Suprapubic skin (tissue), 4 donors: ENCODE measurements around the gene RHOT2. TPM values are rescaled to one million over a fixed set of nuclear protein-coding genes. Genes with fewer than 3 reads are reported as not detected.
A peak's percentile ranks its signal among the peaks of the same experiment; 100 is the strongest.

ENCODE experiments used
- DNase-seq, 2 donors: peaks; one replicate each; pipeline ENCODE4 v3.0.0-alpha.2; 2019; ENCODE audit warnings: low spot score in 2 of 2
- H3K27ac ChIP-seq: fragments of 200-600 bp; sonication (generic); one replicate; pipeline ENCODE4 v1.5.1; 2019
- H3K27me3 ChIP-seq: fragments of 200-600 bp; sonication (generic); one replicate; pipeline ENCODE4 v1.5.1; 2019
- H3K36me3 ChIP-seq: fragments of 200-600 bp; sonication (generic); one replicate; pipeline ENCODE4 v1.5.1; 2019
- H3K4me1 ChIP-seq: fragments of 200-600 bp; sonication (generic); one replicate; pipeline ENCODE4 v1.5.1; 2019
- H3K4me3 ChIP-seq: fragments of 200-600 bp; sonication (generic); one replicate; pipeline ENCODE4 v1.5.1; 2019; ENCODE audit warnings: mild to moderate bottlenecking
- H3K9me3 ChIP-seq: fragments of 200-600 bp; sonication (generic); one replicate; pipeline ENCODE4 v1.5.1; 2019
- EP300 ChIP-seq: sonication (generic); formaldehyde crosslinking; IDR thresholded peaks from one replicate; pipeline ENCODE4 v1.6.1; 2017; ENCODE audit warnings: antibody characterized with exemption
- POLR2A ChIP-seq, 2 donors: fragments of 450-650 bp; IDR thresholded peaks; one replicate each; pipeline ENCODE4 v1.6.1; 2017; ENCODE audit warnings: antibody characterized with exemption in 2 of 2, mild to moderate bottlenecking in 2 of 2, moderate library complexity in 2 of 2
- POLR2AphosphoS5 ChIP-seq, 3 donors: sonication (generic); formaldehyde crosslinking; IDR thresholded peaks; one replicate each; pipeline ENCODE4 v1.6.1; 2017; ENCODE audit warnings: antibody characterized with exemption in 3 of 3
- WGBS: methylation state at CpG from one replicate; pipeline ENCODE4 v1.1.5; 2018; 5-methylcytosine and 5-hydroxymethylcytosine counted together
- total RNA-seq, 4 donors: library from RNA; depleted of rRNA; stranded (reverse); fragments of >200 nt; gene quantifications; one replicate each; pipeline ENCODE4 v1.1.0, GENCODE V29; 2016
- TF ChIP-seq, protein P1 (sequence below), 2 donors: fragments of 200-600 bp in 1 of 2; fragments of 450-650 bp in 1 of 2; sonication (generic) in 1 of 2; IDR thresholded peaks; one replicate each; pipeline ENCODE4 v1.5.1; 2016 to 2019; ENCODE audit warnings: antibody characterized with exemption in 2 of 2, mild to moderate bottlenecking in 1 of 2, moderate library complexity in 1 of 2

Gene RHOT2
- total RNA-seq, 4 donors from 2014 or later = 66.9 to 156 (median 96.8) TPM

- Histone ChIP-seq H3K4me1 (peaks cover 51% of the 10 kb centered on the region), H3K9me3 (no peaks in the 10 kb centered on the region), H3K36me3 (peaks cover 6% of the 10 kb centered on the region), H3K27ac (peak overlapping the region; percentile 64), H3K27me3 (no peaks in the 10 kb centered on the region), H3K4me3 (peak overlapping the region; percentile 73)
- WGBS = 12% methylated on average over 7 of the region's 24 CpGs
- TF ChIP-seq POLR2A (IDR thresholded peaks at IDR 0.05) (no peak), POLR2AphosphoS5 (IDR thresholded peaks at IDR 0.05) (no peak), EP300 (no peak)
- TF ChIP-seq, protein P1, sequence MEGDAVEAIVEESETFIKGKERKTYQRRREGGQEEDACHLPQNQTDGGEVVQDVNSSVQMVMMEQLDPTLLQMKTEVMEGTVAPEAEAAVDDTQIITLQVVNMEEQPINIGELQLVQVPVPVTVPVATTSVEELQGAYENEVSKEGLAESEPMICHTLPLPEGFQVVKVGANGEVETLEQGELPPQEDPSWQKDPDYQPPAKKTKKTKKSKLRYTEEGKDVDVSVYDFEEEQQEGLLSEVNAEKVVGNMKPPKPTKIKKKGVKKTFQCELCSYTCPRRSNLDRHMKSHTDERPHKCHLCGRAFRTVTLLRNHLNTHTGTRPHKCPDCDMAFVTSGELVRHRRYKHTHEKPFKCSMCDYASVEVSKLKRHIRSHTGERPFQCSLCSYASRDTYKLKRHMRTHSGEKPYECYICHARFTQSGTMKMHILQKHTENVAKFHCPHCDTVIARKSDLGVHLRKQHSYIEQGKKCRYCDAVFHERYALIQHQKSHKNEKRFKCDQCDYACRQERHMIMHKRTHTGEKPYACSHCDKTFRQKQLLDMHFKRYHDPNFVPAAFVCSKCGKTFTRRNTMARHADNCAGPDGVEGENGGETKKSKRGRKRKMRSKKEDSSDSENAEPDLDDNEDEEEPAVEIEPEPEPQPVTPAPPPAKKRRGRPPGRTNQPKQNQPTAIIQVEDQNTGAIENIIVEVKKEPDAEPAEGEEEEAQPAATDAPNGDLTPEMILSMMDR (IDR thresholded peaks at IDR 0.05) = peak; percentile 21 to 40
- no peak for DNase-seq
Measured at GRCh38 chr16:648071-648780, 19.7 kb upstream of the RHOT2 start.

GRCh38 chr16:648781-649589 is 18.9 kb upstream of the RHOT2 start, which contains the start of gene WDR90:
WDR90 (plus strand) TSS chr16:649365; CDS start chr16:649417, 52 bp downstream.
- peak in 2 of 3 donors; percentile 85 to 93 for TF ChIP-seq POLR2AphosphoS5 (IDR thresholded peaks at IDR 0.05)
- no peak for TF ChIP-seq EP300
- TF ChIP-seq POLR2A (IDR thresholded peaks at IDR 0.05) = peak in 1 of 2 donors; percentile 17
- TF ChIP-seq, protein P1 (IDR thresholded peaks at IDR 0.05) = no peak
- Histone ChIP-seq H3K27me3 (no peaks in the 10 kb centered on the region), H3K9me3 (no peaks in the 10 kb centered on the region), H3K4me3 (peak within 1 kb of the TSS; percentile 73), H3K27ac (peak within 1 kb of the TSS; percentile 64), H3K4me1 (peaks cover 51% of the 10 kb centered on the region), H3K36me3 (peaks cover 12% of the 10 kb centered on the region)
- DNase-seq = peak; percentile 96 to 97
- WGBS = 0% methylated on average over 26 of the region's 91 CpGs

DNA sequence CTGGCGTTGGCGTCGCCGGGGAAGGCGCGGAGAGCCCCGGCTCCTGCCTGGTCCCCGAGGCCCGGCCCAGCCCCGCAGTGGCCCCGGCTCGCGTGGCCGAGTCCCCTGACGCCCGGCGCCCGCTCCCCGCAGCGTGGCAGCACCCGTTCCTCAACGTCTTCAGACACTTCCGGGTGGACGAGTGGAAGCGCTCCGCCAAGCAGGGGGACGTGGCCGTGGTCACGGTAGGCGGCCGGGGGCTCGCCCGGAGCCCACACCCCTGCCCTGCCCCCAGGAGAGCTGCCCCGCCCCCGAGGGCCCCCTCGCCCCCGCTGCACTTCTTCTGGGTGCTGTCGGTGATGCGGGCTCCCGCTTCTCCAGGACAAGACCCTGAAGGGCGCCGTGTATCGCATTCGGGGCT is 18.3 kb upstream of the RHOT2 start:
- no CpG with 5 or more reads among the region's 44 CpGs for WGBS
- H3K4me1 ChIP-seq = peaks cover 51% of the 10 kb centered on the region

GRCh38 chr16:651844-652243 is 16.1 kb upstream of the RHOT2 start:
- WGBS = 100% methylated on average over 1 of the region's 22 CpGs
- H3K9me3 ChIP-seq = no peaks in the 10 kb centered on the region
- no peaks in the 10 kb centered on the region for H3K27me3 ChIP-seq
- no peak overlapping the region for H3K27ac ChIP-seq
- no peak for DNase-seq
- H3K4me1 ChIP-seq = peaks cover 38% of the 10 kb centered on the region
- H3K4me3 ChIP-seq = no peak overlapping the region
- TF ChIP-seq POLR2A (IDR thresholded peaks at IDR 0.05) (no peak), POLR2AphosphoS5 (IDR thresholded peaks at IDR 0.05) (no peak), EP300 (no peak)
- TF ChIP-seq, protein P1 (IDR thresholded peaks at IDR 0.05) = no peak
- peaks cover 33% of the 10 kb centered on the region for H3K36me3 ChIP-seq

More for the DNA sequence above, 18.3 kb upstream of the RHOT2 start:
- DNase-seq = no peak
- Histone ChIP-seq H3K9me3 (no peaks in the 10 kb centered on the region), H3K27ac (peak overlapping the region; percentile 64), H3K36me3 (peaks cover 12% of the 10 kb centered on the region), H3K27me3 (no peaks in the 10 kb centered on the region), H3K4me3 (peak overlapping the region; percentile 73)
- TF ChIP-seq POLR2A (IDR thresholded peaks at IDR 0.05) (no peak), EP300 (no peak), POLR2AphosphoS5 (IDR thresholded peaks at IDR 0.05) (no peak)
- TF ChIP-seq, protein P1 (IDR thresholded peaks at IDR 0.05) = no peak
